Thoracic aorta (tissue), 2 donors: Measurements from ENCODE around the gene MSMP. TPM values are rescaled to one million over a fixed set of nuclear protein-coding genes. Genes with fewer than 3 reads are reported as not detected.
A peak's percentile ranks its signal among the peaks of the same experiment; 100 is the strongest.

ENCODE experiments used
- ATAC-seq: fragments of 150-250 bp; one replicate; pipeline ENCODE4 v1.8.0; 2017; ENCODE audit warnings: low read depth; ENCODE audit not compliant: insufficient number of reproducible peaks, low FRiP score
- DNase-seq: peaks from one replicate; pipeline ENCODE4 v3.0.0-alpha.2; 2020; ENCODE audit warnings: low spot score
- H3K27ac ChIP-seq, 2 donors: fragments of 200-600 bp; sonication (generic); 1 replicate in 1 of 2; 2 replicates in 1 of 2; pipeline ENCODE4 v1.5.1; 2016; ENCODE audit warnings: mild to moderate bottlenecking in 2 of 2, moderate library complexity in 2 of 2
- H3K27me3 ChIP-seq: fragments of 200-600 bp; sonication (generic); replicated peaks from 2 replicates; pipeline ENCODE4 v1.6.0; 2016; ENCODE audit warnings: mild to moderate bottlenecking; ENCODE audit not compliant: insufficient read depth
- H3K36me3 ChIP-seq: fragments of 200-600 bp; sonication (generic); one replicate; pipeline ENCODE4 v1.5.1; 2016
- H3K4me1 ChIP-seq, 2 donors: fragments of 200-600 bp; sonication (generic); 1 replicate in 1 of 2; 2 replicates in 1 of 2; pipeline versions ENCODE4 v1.5.1 to v1.6.0; 2016; ENCODE audit warnings: low read depth in 2 of 2, mild to moderate bottlenecking in 1 of 2; ENCODE audit not compliant: control insufficient read depth in 1 of 2
- H3K4me3 ChIP-seq: fragments of 200-600 bp; sonication (generic); 2 replicates; pipeline ENCODE4 v1.5.1; 2016; ENCODE audit warnings: mild to moderate bottlenecking
- H3K9me3 ChIP-seq: fragments of 200-600 bp; sonication (generic); 2 replicates; pipeline ENCODE4 v1.5.1; 2016
- total RNA-seq, 2 donors: library from RNA; depleted of rRNA; stranded (reverse); fragments of >200 nt; gene quantifications; one replicate each; pipeline versions ENCODE4 v1.1.0 to v1.2.3, GENCODE V29; 2016
- TF ChIP-seq, protein P1 (sequence below): fragments of 200-600 bp; sonication (generic); IDR thresholded peaks from one replicate; pipeline ENCODE4 v1.5.1; 2019; ENCODE audit warnings: antibody characterized with exemption

MSMP gene
- total RNA-seq, 2 donors from 2014 or later: not detected

DNA sequence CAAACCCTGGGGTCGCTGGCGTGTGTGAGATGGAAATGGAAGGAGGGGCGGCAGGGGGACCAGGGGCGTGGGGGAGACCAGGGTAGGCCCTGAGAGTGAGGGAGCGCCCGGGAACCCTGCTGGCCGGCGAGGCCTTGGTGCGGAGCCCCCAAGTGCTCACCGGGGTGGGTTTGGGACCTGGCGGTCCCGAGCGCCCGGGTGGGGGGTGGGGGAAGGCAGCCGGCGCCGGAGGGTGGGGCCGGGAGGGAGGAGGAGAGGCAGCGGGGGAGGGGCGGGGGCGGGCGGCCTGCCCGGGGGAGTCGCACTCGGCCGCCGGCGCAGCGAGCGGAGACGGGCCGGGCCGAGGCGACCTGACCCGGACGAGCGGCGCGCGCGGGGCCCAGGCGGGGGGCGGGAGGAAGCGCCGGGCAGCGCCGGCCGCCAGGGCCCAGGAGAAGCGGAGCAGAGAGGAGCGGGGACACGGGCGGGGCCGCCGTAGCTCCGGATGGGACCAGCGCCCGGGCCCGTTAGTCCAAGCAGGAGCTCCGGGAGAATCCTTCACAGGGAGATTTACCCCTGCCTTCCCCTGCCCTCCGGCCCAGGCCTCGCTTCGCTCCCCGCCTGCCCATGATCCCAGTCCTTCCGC, 37.3 kb upstream of the MSMP start, which contains the start of gene NPR2:
Gene NPR2, plus strand, starts transcription at position 295 of the 625 bp plus-strand sequence. CDS start 818 bp downstream, outside the sequence.
- H3K27ac ChIP-seq: peak within 1 kb of the TSS; percentile 69 to 80
- H3K4me1 ChIP-seq: peaks cover 19 to 46% of the 10 kb centered on the region in 2 donors
- TF ChIP-seq, protein P1, sequence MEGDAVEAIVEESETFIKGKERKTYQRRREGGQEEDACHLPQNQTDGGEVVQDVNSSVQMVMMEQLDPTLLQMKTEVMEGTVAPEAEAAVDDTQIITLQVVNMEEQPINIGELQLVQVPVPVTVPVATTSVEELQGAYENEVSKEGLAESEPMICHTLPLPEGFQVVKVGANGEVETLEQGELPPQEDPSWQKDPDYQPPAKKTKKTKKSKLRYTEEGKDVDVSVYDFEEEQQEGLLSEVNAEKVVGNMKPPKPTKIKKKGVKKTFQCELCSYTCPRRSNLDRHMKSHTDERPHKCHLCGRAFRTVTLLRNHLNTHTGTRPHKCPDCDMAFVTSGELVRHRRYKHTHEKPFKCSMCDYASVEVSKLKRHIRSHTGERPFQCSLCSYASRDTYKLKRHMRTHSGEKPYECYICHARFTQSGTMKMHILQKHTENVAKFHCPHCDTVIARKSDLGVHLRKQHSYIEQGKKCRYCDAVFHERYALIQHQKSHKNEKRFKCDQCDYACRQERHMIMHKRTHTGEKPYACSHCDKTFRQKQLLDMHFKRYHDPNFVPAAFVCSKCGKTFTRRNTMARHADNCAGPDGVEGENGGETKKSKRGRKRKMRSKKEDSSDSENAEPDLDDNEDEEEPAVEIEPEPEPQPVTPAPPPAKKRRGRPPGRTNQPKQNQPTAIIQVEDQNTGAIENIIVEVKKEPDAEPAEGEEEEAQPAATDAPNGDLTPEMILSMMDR: no peak
- no peak for ATAC-seq
- peak within 1 kb of the TSS; percentile 77 for H3K4me3 ChIP-seq
- H3K9me3 ChIP-seq: no peaks in the 10 kb centered on the region
- no peaks in the 10 kb centered on the region for H3K27me3 ChIP-seq
- no peak for DNase-seq
- H3K36me3 ChIP-seq: no peaks in the 10 kb centered on the region

- TF ChIP-seq, protein P1: peak; percentile 84
- Histone ChIP-seq H3K27me3 (no peaks in the 10 kb centered on the region), H3K4me3 (peak overlapping the region; percentile 77), H3K9me3 (no peaks in the 10 kb centered on the region), H3K36me3 (no peaks in the 10 kb centered on the region), H3K27ac (peak overlapping the region; percentile 69 to 80), H3K4me1 (peaks cover 19 to 44% of the 10 kb centered on the region in 2 donors)
- ATAC-seq (peak; percentile 63), DNase-seq (peak; percentile 36)
These were observed 36.6 kb upstream of the MSMP start for GRCh38 chr9:35790385-35791296.

GRCh38 chr9:35790025-35790384, 35.9 kb upstream of the MSMP start:
- H3K4me1 ChIP-seq: peaks cover 17 to 38% of the 10 kb centered on the region in 2 donors
- TF ChIP-seq, protein P1: no peak
- DNase-seq: no peak
- H3K27me3 ChIP-seq: no peaks in the 10 kb centered on the region
- no peak overlapping the region for H3K27ac ChIP-seq
- H3K9me3 ChIP-seq: no peaks in the 10 kb centered on the region
- no peak overlapping the region for H3K4me3 ChIP-seq
- no peaks in the 10 kb centered on the region for H3K36me3 ChIP-seq
- ATAC-seq: no peak

GRCh38 chr9:35789541-35789940, 35.5 kb upstream of the MSMP start:
- Histone ChIP-seq H3K27ac (no peak overlapping the region), H3K9me3 (no peaks in the 10 kb centered on the region), H3K36me3 (no peaks in the 10 kb centered on the region), H3K4me1 (peaks cover 15 to 33% of the 10 kb centered on the region in 2 donors), H3K4me3 (no peak overlapping the region), H3K27me3 (no peaks in the 10 kb centered on the region)
- DNase-seq: no peak
- ATAC-seq: no peak
- TF ChIP-seq, protein P1: no peak

GRCh38 chr9:35783418-35783817, 29.3 kb upstream of the MSMP start:
- no peak overlapping the region for H3K4me3 ChIP-seq
- H3K36me3 ChIP-seq: no peaks in the 10 kb centered on the region
- no peak overlapping the region for H3K27ac ChIP-seq
- DNase-seq (no peak), ATAC-seq (no peak)
- H3K27me3 ChIP-seq: no peaks in the 10 kb centered on the region
- TF ChIP-seq, protein P1: no peak
- H3K4me1 ChIP-seq: no peaks in the 10 kb centered on the region
- no peaks in the 10 kb centered on the region for H3K9me3 ChIP-seq
